ENCODE data around the gene RBM15. TPM values are rescaled to one million over a fixed set of nuclear protein-coding genes. Genes with fewer than 3 reads are reported as not detected.

Gene RBM15
- total and polyA plus RNA-seq, 2 experiments from 2014 or later = 8.5 to 73.4 TPM

- Histone ChIP-seq H3K27me3 (no peaks in the 10 kb centered on the region), H3K4me3 (no peak overlapping the region), H3K4me1 (ENCODE audit: low read depth) (no peaks in the 10 kb centered on the region), H3K36me3 (no peaks in the 10 kb centered on the region), H3K27ac (no peak overlapping the region), H3K9me3 (ENCODE audit: low read depth) (no peaks in the 10 kb centered on the region)
- DNase-seq (ENCODE audit: low read depth in 1 of 2, low spot score in 1 of 2) = no peak
- TF ChIP-seq CTCF (IDR thresholded peaks at IDR 0.05; ENCODE audit: low read depth, low read length) = no peak
These were observed 46.2 kb downstream of the RBM15 start for GRCh38 chr1:110385369-110385768.

- DNase-seq (ENCODE audit: low read depth in 1 of 2, low spot score in 1 of 2) = no peak
- Histone ChIP-seq H3K36me3 (no peaks in the 10 kb centered on the region), H3K9me3 (ENCODE audit: low read depth) (no peaks in the 10 kb centered on the region), H3K4me3 (no peak overlapping the region), H3K4me1 (ENCODE audit: low read depth) (no peaks in the 10 kb centered on the region), H3K27me3 (no peaks in the 10 kb centered on the region), H3K27ac (no peak overlapping the region)
- TF ChIP-seq CTCF (IDR thresholded peaks at IDR 0.05; ENCODE audit: low read depth, low read length) = no peak
These were observed 48.0 kb downstream of the RBM15 start for GRCh38 chr1:110387048-110387754.

- no peaks in the 10 kb centered on the region for H3K9me3 ChIP-seq (ENCODE audit: low read depth)
- H3K27ac ChIP-seq = no peak overlapping the region
- peak in 1 of 2 donors; percentile 71 for DNase-seq (ENCODE audit: low read depth in 1 of 2, low spot score in 1 of 2)
- no peak overlapping the region for H3K4me3 ChIP-seq
- peak; percentile 17 for TF ChIP-seq CTCF (IDR thresholded peaks at IDR 0.05; ENCODE audit: low read depth, low read length)
- H3K36me3 ChIP-seq = no peaks in the 10 kb centered on the region
- H3K4me1 ChIP-seq (ENCODE audit: low read depth) = no peaks in the 10 kb centered on the region
- H3K27me3 ChIP-seq = no peaks in the 10 kb centered on the region
These were observed 50.9 kb downstream of the RBM15 start for GRCh38 chr1:110390096-110390495.

GRCh38 chr1:110390692-110391245, 51.6 kb downstream of the RBM15 start, which contains the start of gene SLC16A4:
Gene SLC16A4, minus strand, starts transcription at chr1:110391026. Its CDS starts 1,703 bp downstream, at chr1:110389323.
- DNase-seq (ENCODE audit: low read depth in 1 of 2, low spot score in 1 of 2) = peak in 1 of 2 donors; percentile 69
- Histone ChIP-seq H3K27ac (no peak within 1 kb of the TSS), H3K4me3 (no peak within 1 kb of the TSS)

GRCh38 chr1:110393286-110393685, 54.1 kb downstream of the RBM15 start:
- no peaks in the 10 kb centered on the region for H3K27me3 ChIP-seq
- no peak overlapping the region for H3K27ac ChIP-seq
- peak in 1 of 2 donors; percentile 26 for DNase-seq (ENCODE audit: low read depth in 1 of 2, low spot score in 1 of 2)
- H3K36me3 ChIP-seq = no peaks in the 10 kb centered on the region
- TF ChIP-seq CTCF (IDR thresholded peaks at IDR 0.05; ENCODE audit: low read depth, low read length) = no peak
- H3K4me1 ChIP-seq (ENCODE audit: low read depth) = no peaks in the 10 kb centered on the region
- no peak overlapping the region for H3K4me3 ChIP-seq
- H3K9me3 ChIP-seq (ENCODE audit: low read depth) = no peaks in the 10 kb centered on the region

More at GRCh38 chr1:110390692-110391245, 51.6 kb downstream of the RBM15 start, which contains the start of gene SLC16A4:
- H3K9me3 ChIP-seq (ENCODE audit: low read depth) = no peaks in the 10 kb centered on the region
- H3K4me1 ChIP-seq (ENCODE audit: low read depth) = no peaks in the 10 kb centered on the region
- no peak for TF ChIP-seq CTCF (IDR thresholded peaks at IDR 0.05; ENCODE audit: low read depth, low read length)
- no peaks in the 10 kb centered on the region for H3K27me3 ChIP-seq
- no peaks in the 10 kb centered on the region for H3K36me3 ChIP-seq
